GM19467 (cell line): ENCODE measurements around the gene OSBPL1A.

Source experiments
- ATAC-seq: cut with Tn5 transposase; IDR thresholded peaks from one replicate; pipeline ENCODE4 v1.9.1; 2021; ENCODE audit warnings: mild to moderate bottlenecking, moderate library complexity; ENCODE audit not compliant: unreplicated experiment

OSBPL1A gene

DNA sequence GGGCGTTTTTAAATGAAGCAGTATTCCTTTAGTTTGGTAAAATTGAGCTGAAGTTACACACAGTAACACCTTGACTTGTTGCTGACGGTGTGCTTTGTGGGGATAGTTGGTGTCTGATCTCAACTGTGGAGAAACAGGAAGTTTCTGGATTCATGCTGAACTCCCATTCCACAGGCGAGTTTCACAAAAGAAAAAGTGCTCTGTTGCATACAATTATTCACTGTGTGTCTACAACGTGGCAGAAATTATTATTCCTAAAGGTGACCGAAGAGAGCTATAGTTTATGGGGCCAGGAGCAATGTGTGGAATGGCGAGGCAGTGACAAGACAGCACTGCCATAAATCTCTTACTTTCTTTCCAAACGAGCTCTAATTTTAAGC lies 259.2 kb downstream of the OSBPL1A start:
- ATAC-seq, result no peak

- ATAC-seq, result no peak
These were observed 260.7 kb downstream of the OSBPL1A start for GRCh38 chr18:24136967-24137373.

DNA sequence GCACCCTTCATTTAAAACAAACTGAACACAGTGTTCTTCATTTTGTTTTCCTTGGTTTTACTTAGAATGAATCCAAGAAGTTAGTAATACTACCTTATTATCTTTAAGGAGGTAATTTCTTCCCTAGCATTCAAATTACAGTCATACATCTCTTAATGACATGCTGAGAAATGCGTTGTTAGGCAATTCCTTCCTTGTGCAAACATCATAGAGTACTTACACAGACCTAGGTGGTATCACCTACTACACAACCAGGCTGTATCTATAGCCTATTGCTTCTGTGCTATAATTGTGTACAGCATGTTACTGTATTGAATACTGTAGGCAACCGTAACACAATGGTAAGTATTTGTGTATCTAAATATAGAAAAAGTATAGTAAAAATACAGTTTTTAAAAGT lies 267.1 kb downstream of the OSBPL1A start:
- ATAC-seq, result no peak

- ATAC-seq, result no peak
These were observed 268.9 kb downstream of the OSBPL1A start for GRCh38 chr18:24128700-24129099.

DNA sequence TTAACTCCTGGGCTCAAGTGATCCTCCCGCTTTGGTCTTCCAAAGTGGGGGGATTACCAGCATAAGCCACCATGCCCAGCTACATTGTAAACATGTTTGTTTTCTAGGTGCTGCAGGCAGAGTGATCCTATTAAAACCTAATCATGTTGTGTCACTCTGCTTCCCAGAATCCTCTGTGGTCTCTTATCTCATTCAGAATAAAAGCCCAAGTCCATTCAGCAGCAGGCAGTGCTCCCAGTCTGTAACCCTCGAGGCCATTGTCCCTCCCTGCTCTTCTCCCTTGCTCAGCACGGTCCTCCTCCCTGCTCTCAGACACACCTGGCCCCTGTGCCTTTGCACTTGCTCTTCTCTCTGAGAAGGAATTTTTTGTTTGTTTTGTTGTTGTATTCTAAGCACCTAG lies 269.9 kb downstream of the OSBPL1A start:
- ATAC-seq, result no peak

- ATAC-seq, result no peak
These were observed 271.3 kb downstream of the OSBPL1A start for GRCh38 chr18:24126155-24126961.

- ATAC-seq, result no peak
These were observed 276.0 kb downstream of the OSBPL1A start for GRCh38 chr18:24121625-24122024.

DNA sequence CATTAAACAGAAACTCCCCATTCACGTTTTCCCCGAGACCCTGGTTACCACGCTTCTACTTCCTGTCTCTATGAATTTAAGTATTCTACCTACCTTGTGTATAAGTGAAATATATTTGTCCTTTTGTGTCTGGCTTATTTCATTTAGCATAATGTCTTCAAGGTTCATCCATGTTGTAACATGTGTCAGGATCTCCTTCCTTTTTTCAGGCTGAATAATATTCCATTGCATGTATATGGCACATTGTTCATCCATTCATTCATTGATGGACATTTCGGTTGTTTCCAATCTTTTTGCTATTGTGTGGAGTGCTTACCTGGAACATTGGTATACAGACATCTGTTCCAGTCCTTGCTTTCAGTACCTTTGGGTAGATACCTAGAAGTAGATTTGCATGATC lies 276.9 kb downstream of the OSBPL1A start:
- ATAC-seq, result no peak

GRCh38 chr18:24118750-24119577 lies 278.7 kb downstream of the OSBPL1A start:
- no peak for ATAC-seq

GRCh38 chr18:24115628-24116027 lies 282.0 kb downstream of the OSBPL1A start:
- ATAC-seq, result no peak

DNA sequence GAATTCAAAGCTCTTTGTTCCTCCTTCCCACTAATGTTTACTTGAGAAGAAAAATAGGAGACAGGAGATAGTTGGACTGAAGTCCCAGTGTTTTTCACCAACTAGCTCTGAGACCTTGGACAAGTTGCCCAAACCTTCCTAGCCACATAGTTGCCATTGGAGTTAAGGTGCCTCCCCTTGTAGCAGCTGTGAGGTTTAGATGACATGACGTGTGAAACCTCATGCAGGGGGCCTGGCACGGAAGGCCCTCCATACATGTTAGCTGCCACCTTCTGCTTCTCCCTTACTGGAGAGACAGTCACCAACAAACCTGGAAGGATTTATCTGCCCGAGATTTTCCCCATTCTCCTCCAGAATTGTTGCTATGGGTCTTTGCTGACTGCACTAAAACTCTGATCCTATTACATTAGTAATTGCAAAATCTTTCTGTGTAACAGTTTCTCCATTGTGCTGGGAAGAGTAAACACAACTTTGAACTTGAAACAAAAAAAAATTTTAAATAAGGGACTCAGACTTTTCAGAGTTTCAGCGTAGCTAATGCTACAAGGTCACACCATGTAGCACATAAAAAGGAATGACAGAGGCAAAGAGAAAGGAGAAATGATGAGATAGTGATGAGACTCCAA lies 282.6 kb downstream of the OSBPL1A start:
- ATAC-seq, result no peak

GRCh38 chr18:24112874-24113615 lies 284.6 kb downstream of the OSBPL1A start:
- no peak for ATAC-seq

DNA sequence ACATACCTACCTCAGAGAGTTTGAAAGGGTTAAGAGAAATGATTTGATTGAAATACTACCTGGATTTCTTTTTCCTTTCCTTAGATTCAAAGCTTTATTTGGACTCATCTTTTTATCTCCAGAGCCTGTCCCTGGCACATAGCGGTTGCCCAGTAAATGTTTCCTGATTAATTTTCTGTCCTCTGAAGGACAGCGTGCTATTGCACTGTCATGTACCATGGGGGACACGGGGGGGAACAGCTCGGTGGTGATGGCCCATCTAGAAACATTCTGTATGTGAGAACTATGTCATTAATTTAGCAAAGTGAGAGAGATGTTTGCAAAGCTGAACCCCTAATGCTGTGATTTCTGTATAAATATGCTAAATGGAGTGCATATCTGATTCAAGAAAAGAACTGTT lies 285.2 kb downstream of the OSBPL1A start:
- ATAC-seq, result no peak
